ENCODE results near the gene SYTL1.

DNA sequence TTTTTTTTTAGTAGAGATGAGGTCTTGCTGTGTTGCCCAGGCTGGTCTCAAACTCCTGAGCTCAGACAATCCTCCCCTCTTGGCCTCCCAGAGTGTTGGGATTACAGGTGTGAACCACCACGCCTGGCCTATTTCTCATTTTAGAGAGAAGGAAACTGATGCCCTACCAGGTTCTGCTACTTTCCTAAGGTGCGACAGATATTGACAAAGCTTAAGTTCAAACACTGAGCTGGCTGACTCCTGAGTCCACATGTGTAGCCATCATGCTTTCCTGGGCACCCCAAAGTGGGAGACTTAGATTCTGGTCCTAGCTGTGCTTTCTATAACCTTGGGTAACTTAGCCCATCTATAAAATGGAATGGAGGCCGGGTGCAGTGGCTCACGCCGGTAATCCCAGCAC lies 25.0 kb upstream of the SYTL1 start:
- TF ChIP-seq POLR2A (IDR thresholded peaks at IDR 0.05), result no peak
- TF ChIP-seq, protein P1, sequence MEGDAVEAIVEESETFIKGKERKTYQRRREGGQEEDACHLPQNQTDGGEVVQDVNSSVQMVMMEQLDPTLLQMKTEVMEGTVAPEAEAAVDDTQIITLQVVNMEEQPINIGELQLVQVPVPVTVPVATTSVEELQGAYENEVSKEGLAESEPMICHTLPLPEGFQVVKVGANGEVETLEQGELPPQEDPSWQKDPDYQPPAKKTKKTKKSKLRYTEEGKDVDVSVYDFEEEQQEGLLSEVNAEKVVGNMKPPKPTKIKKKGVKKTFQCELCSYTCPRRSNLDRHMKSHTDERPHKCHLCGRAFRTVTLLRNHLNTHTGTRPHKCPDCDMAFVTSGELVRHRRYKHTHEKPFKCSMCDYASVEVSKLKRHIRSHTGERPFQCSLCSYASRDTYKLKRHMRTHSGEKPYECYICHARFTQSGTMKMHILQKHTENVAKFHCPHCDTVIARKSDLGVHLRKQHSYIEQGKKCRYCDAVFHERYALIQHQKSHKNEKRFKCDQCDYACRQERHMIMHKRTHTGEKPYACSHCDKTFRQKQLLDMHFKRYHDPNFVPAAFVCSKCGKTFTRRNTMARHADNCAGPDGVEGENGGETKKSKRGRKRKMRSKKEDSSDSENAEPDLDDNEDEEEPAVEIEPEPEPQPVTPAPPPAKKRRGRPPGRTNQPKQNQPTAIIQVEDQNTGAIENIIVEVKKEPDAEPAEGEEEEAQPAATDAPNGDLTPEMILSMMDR (IDR thresholded peaks at IDR 0.05), result no peak

Measured in uterus (tissue), 2 donors.